ENCODE measurements around the gene ZNF746.

- TF ChIP-seq RAD21 (IDR thresholded peaks at IDR 0.05; ENCODE audit: low read depth) (peak; percentile 54; the same call in 1 of the 2 replicates), CEBPB (IDR thresholded peaks at IDR 0.05) (no peak), TEAD4 (IDR thresholded peaks at IDR 0.05) (no peak), NFIC (IDR thresholded peaks at IDR 0.05) (no peak), FOXM1 (IDR thresholded peaks at IDR 0.05; ENCODE audit: borderline replicate concordance, low read depth) (no peak), EP300 (IDR thresholded peaks at IDR 0.05; ENCODE audit: borderline replicate concordance) (no peak), EGR1 (IDR thresholded peaks at IDR 0.05) (no peak)
- TF ChIP-seq, protein P1, sequence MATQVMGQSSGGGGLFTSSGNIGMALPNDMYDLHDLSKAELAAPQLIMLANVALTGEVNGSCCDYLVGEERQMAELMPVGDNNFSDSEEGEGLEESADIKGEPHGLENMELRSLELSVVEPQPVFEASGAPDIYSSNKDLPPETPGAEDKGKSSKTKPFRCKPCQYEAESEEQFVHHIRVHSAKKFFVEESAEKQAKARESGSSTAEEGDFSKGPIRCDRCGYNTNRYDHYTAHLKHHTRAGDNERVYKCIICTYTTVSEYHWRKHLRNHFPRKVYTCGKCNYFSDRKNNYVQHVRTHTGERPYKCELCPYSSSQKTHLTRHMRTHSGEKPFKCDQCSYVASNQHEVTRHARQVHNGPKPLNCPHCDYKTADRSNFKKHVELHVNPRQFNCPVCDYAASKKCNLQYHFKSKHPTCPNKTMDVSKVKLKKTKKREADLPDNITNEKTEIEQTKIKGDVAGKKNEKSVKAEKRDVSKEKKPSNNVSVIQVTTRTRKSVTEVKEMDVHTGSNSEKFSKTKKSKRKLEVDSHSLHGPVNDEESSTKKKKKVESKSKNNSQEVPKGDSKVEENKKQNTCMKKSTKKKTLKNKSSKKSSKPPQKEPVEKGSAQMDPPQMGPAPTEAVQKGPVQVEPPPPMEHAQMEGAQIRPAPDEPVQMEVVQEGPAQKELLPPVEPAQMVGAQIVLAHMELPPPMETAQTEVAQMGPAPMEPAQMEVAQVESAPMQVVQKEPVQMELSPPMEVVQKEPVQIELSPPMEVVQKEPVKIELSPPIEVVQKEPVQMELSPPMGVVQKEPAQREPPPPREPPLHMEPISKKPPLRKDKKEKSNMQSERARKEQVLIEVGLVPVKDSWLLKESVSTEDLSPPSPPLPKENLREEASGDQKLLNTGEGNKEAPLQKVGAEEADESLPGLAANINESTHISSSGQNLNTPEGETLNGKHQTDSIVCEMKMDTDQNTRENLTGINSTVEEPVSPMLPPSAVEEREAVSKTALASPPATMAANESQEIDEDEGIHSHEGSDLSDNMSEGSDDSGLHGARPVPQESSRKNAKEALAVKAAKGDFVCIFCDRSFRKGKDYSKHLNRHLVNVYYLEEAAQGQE (IDR thresholded peaks at IDR 0.05; ENCODE audit: low read depth) = no peak
- TF ChIP-seq, protein P2, sequence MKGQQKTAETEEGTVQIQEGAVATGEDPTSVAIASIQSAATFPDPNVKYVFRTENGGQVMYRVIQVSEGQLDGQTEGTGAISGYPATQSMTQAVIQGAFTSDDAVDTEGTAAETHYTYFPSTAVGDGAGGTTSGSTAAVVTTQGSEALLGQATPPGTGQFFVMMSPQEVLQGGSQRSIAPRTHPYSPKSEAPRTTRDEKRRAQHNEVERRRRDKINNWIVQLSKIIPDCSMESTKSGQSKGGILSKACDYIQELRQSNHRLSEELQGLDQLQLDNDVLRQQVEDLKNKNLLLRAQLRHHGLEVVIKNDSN (IDR thresholded peaks at IDR 0.05) = no peak
- TF ChIP-seq, protein P3, sequence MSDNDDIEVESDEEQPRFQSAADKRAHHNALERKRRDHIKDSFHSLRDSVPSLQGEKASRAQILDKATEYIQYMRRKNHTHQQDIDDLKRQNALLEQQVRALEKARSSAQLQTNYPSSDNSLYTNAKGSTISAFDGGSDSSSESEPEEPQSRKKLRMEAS (IDR thresholded peaks at IDR 0.05) = peak; percentile 44; the same call in 1 of the 2 replicates
Measured at GRCh38 chr7:149497467-149498261, at the start of gene ZNF746.
